Daoy (cell line): ENCODE data around the gene MYO15A. TPM values are rescaled to one million over a fixed set of nuclear protein-coding genes. Genes with fewer than 3 reads are reported as not detected.
A peak's percentile ranks its signal among the peaks of the same experiment; 100 is the strongest.

Experiments
- DNase-seq: peaks from one replicate; pipeline ENCODE4 v3.0.0-alpha.2; 2015; ENCODE audit warnings: low read depth
- total RNA-seq: library from RNA; depleted of rRNA; stranded (reverse); fragments of >200 nt; shearing (Covaris generic); gene quantifications from 2 replicates; pipeline ENCODE4 v1.2.3, GENCODE V29; 2014; rRNA removed

The MYO15A gene, protein sequence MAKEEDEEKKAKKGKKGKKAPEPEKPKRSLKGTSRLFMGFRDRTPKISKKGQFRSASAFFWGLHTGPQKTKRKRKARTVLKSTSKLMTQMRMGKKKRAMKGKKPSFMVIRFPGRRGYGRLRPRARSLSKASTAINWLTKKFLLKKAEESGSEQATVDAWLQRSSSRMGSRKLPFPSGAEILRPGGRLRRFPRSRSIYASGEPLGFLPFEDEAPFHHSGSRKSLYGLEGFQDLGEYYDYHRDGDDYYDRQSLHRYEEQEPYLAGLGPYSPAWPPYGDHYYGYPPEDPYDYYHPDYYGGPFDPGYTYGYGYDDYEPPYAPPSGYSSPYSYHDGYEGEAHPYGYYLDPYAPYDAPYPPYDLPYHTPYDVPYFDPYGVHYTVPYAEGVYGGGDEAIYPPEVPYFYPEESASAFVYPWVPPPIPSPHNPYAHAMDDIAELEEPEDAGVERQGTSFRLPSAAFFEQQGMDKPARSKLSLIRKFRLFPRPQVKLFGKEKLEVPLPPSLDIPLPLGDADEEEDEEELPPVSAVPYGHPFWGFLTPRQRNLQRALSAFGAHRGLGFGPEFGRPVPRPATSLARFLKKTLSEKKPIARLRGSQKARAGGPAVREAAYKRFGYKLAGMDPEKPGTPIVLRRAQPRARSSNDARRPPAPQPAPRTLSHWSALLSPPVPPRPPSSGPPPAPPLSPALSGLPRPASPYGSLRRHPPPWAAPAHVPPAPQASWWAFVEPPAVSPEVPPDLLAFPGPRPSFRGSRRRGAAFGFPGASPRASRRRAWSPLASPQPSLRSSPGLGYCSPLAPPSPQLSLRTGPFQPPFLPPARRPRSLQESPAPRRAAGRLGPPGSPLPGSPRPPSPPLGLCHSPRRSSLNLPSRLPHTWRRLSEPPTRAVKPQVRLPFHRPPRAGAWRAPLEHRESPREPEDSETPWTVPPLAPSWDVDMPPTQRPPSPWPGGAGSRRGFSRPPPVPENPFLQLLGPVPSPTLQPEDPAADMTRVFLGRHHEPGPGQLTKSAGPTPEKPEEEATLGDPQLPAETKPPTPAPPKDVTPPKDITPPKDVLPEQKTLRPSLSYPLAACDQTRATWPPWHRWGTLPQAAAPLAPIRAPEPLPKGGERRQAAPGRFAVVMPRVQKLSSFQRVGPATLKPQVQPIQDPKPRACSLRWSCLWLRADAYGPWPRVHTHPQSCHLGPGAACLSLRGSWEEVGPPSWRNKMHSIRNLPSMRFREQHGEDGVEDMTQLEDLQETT (N-terminal part only)
- 0.15 TPM in 1 of 2 replicates, not detected in the other for total RNA-seq

DNA sequence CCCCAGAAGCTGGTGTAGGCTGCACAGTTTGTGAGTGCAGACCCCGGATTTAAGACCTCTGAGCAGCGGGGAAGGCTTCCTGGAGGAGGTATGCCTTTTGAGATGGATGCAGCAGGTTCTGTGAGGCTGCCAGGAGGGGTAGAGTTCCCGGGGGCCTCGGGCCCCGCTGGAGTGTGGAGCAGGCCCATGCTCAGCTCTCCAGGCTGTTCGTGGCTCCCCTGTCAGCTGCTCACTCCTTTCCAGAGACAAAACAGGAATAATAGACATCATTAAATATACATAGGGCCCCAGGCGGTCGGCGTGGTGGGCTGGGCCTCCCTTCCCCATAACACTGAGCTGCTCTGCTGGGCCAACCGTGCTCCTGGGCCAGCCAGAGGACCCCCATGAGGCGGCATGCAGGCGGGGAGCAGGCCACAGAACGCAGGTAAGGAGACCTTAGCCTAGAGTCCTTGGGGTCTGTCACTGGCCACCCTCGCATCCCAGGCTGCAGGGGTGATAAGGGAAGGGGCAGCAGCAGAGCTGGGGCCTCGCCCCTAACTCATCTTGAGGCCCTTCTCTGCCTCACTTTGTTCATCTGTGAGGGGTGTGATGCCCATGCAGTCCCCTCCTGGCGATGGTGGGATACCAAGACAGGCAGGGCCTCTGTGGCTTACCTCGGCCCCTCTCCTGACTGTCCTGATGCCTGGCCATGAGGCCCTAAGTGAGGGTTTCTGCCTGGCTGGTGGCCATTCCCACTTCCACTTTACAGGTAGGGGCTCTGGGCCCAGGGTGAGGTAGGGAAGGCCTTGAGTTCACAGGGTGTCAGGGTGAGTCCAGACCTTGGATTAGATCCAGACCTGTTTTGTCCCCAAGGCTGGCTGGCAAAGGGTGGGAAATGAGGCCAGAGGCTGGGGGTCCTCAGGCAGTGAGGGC, at the start of gene MYO15A:
Gene MYO15A, plus strand, starts transcription at position 356 of the 912 bp plus-strand sequence. CDS start 10,045 bp downstream, outside the sequence.
- DNase-seq = no peak

GRCh38 chr17:18059283-18059682, 49.3 kb upstream of the MYO15A start:
- DNase-seq = no peak

GRCh38 chr17:18064053-18064452, 44.5 kb upstream of the MYO15A start:
- DNase-seq = no peak

- DNase-seq = no peak
Observed at GRCh38 chr17:18065546-18065945, 43.0 kb upstream of the MYO15A start.

DNA sequence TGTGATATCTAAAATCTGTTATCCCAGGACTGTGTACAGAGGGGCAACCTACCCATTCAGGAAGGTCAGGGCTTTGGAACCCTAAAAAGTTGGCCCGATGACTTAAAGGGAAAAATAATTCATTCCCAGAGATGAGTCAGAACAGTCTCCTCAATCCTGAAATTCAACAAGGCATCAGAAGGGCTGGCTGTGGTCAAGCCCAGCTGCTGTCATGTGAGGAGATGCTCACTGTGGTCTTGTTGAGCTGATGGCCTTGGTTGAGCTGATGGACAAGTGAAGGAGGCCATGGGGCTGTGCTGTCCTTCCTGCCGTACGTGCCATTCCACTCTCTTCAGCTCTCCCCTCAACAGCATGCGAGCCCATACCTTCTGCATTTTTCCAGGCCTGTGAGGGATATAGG, 41.7 kb upstream of the MYO15A start:
- no peak for DNase-seq

DNA sequence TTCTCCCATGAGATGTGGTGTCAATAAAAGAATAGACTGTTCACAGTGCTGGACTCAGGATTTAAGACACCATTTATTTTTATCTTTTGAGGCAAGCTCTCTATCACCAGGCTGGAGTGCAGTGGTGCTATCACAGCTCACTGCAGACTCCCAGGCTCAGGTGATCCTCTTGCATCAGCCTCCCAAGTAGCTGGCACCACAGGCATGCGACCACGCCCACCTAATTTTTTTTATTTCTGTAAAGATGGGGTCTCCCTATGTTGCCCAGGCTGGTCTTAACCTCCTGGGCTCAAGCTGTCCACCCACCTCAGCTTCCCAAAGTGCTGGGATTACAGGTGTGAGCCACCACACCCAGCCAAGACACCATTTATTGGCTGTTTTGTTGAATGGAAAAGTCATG, 39.5 kb upstream of the MYO15A start:
- DNase-seq = no peak

DNA sequence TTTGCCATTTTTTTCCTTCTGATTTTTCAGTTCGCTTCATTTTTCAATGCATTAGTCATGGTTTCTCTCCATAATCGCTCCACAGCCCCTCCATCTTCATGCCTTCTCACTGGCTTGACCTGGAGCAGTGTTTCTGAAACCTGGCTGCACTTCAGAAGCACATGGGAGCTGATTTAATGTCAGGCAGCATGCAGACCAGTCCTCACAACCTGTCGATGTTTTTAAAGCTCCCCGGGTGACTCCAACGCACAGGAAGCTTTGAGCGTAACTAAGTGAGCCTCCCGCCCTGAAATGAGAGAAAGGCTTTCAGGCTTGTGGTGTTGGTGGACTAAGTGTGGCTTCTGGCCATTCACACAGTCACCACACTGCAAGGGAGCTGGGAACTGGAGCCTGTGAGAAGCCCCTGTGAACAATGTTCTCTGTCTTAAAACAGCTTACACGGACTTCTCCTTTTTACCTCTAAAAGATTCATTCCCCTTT, 37.7 kb upstream of the MYO15A start:
- DNase-seq = peak; percentile 51

DNA sequence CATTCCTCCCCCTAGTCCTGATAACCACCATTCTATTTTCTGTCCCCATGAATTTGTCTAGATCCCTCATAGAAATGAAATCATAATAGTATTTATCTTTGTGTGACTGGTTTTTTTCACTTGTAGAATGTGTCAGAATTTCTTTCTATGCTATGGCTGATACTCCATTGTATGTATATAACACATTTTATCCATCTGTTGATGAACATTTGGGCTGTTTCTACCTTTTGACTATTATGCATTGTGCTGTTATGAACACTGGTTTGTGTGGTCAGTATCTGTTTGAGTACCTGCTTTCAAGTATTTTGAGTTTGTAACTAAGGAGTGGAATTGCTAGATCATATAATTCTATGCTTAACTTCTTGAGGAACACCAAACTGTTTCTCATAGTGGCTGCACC, 36.8 kb upstream of the MYO15A start:
- no peak for DNase-seq

GRCh38 chr17:18074566-18075272, 33.8 kb upstream of the MYO15A start:
- no peak for DNase-seq

DNA sequence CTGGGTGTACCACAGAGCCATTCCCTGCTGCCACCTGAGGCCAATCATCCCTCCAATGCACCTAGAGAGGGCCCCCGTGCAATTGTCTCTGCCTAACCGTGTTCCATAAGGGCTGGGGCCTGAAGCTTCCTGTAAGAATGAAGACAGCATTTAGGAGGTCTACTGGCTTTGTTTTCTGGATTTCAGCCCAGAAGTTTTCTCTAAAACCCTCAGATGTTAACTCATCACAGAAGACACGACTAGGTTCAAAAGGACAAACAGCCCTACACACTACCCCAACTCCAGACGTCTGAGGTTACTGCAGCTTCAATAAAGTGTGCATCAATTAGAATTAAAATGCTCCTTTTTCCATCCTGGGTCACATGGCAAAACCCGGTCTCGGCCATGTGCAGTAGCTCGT, 31.6 kb upstream of the MYO15A start:
- no peak for DNase-seq

DNA sequence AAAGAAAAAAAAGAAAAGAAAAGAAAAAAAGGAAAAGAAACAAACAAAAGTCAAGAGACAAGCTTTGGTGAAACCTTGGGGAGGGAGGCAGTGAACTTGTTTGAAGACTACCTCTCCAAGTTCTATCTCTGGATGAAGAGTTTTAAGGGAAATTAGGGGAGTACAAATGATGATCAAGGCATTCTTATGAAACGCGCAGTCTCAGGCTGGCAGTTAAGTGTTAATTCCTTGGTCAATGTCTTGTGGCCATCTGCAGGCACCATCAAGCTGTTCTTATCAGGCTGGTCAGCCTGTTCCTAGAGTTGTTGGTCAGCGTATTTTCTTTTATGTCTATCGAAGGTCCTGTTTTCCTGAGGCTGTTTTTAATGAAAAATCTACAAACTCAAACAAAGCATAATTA, 29.0 kb upstream of the MYO15A start:
- DNase-seq = no peak

- DNase-seq = no peak
Observed at GRCh38 chr17:18084256-18084655, 24.3 kb upstream of the MYO15A start.

DNA sequence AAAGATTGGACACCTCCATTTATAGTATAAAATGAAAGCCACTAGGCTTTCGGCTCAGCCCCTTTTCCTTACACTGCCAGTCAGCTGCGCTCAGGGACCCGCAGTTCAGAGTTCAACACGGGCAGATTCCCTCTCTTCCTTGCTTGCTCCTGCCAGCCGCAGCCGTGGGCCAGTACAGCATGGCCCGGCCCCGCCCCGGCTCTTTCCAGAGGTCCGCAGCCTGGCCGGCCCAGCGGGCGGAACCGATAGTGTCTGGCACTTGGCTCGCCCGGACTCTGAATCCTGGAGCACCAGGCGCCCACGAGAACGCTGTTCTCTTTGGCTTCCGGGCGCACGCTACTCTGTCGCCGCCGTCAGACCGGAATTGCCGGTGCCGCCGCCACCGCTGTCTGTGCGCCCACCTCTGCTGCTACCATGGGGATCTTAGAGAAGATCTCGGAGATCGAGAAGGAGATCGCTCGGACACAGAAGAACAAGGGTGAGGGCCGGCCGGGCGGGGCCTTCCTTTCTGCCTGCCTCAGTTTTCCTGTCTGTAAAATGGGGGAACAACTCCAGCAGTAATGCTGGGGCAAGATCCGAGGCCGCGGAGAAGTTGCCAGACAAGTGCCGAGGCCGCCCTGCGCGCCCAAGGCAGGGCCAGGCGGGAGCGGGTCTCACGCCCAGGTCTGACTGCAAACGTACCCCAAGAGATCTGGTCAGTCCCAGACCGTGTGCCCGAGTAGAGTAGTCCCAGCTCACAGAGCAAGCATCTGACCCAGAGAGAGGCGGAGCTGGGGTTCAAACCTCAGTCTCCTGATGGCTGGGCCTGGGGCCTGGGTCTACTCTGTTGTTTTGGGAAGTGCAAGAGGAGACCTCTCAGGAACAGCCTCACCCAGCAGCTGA, 20.7 kb upstream of the MYO15A start, which contains the start of gene DRG2:
Gene DRG2, plus strand, starts transcription at position 339 of the 882 bp plus-strand sequence. Its CDS starts 76 bp downstream, at position 415.
- peak; percentile 95 for DNase-seq

DNA sequence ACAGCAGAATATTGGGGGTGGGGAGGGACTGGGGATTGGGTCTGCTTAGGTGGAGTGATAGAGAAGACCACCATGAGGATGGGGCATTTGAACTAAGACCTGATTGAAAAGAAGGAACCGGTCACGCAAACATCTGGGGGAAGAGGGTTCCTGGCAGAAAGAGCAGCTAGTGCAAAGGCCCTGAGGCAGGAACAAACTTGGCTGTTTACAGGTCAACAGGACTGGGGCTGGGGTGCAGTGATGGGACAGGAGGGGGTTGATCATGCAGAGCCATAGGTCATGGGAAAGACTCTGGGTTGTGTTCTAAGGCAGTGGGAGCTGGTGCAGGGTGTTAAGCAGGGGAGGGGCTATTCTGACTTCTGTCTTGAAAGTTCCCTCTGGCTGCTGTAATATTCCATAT, 18.9 kb upstream of the MYO15A start:
- no peak for DNase-seq

DNA sequence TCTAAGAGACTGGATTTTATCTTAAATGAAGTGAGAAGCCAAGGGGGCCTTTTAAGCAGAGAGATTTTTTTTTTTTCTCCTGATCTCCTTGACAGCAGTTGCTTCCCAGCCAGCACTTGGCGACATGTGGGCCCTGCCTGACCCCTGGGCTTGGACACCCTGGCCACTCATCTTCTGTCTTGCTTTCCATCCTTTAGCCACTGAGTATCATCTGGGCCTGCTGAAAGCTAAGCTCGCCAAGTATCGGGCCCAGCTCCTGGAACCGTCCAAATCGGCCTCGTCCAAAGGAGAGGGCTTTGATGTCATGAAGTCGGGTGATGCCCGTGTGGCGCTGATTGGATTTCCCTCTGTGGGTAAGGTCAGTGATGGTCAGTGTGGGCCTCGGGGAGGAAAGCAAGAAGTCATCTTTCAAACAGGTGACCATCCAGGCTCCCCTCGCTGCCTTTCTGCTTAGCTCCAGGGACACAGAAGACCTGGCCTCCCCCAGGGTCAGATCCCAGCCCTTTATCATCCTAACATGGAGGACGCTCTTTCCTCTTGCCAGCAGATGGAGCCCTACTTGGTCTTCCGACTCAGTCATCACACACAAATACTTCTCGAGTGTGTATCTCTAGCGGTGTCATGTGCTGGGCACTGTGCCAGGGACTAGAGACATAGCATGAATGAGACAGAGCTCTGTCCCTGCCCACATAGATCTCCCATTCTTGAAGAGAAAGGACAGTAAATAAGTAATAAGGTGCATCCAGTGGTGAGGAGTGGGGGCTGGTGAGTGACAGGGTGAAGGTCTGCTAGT, 14.7 kb upstream of the MYO15A start:
- peak; percentile 73 for DNase-seq

DNA sequence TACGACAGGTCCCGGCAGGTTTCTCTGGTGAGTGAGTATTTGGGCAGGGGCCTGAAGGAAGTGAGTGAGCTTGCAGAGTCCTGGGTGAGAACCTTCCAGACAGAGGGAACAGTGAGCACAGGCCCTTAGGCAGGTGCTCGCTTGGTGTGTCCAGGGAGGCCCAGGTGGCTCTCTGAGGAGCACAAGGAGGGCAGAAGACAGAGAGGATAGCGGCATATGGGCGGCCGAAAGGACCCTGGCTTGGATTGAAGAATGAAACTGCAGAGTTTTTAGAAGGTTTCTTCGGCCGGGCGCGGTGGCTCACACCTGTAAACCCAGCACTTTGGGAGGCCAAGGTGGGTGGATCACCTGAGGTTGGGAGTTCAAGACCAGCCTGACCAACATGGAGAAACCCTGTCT, 14.1 kb upstream of the MYO15A start:
- DNase-seq = no peak

DNA sequence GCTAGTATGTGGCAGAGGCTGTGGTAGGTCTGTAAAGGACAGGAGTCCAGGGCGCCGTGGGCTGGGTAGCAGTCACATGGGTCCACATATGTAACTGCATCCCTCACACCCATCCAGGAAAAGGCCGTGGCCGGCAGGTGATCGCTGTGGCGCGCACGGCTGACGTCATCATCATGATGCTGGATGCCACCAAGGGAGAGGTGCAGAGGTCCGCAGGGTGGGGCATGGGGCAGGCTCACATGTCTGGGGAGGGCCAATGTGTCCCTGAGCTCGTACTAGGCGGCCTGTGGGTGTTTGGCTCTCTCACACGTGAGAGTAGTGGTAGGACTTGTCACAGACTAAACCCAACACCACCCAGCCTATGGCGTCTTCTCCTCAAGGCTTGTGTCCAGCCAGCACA, 9.0 kb upstream of the MYO15A start:
- DNase-seq = no peak

DNA sequence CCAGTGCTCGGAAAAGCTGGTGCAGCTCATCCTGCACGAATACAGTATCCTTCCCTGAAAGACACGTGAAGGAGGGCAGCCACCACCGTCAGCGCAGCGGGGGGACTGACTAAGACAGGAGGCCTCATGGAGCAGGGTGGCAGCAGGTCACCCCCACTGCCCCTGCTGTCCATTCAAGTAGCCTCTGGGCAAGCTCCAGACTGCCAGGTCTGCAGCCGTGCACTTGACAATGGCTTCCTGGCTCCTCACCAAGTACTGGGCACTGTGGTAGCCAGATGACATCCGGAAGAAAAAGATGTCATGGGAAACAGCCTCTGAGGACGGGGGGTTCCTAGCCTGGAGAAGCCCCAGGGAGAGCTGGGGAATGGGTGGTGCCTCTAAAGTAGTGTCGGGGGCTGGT, 7.9 kb upstream of the MYO15A start:
- no peak for DNase-seq
